Spleen (tissue), 7 donors: ENCODE results near the gene AMY2B.

Source experiments
- CTCF ChIP-seq, 11 experiments: fragments of 200-600 bp in 7 of 11; fragments of 450-650 bp in 4 of 11; sonication (generic) in 4 of 11; IDR thresholded peaks in 8 of 11; conservative IDR thresholded peaks in 3 of 11; 1 replicate in 7 of 11; 2 replicates in 4 of 11; pipeline versions ENCODE4 v1.4.0 to v1.8.0; 2016 to 2021; ENCODE audit warnings: antibody characterized with exemption in 11 of 11, inconsistent platforms in 4 of 11, mild to moderate bottlenecking in 1 of 11
- POLR2A ChIP-seq, 3 donors: fragments of 450-650 bp; IDR thresholded peaks; one replicate each; pipeline ENCODE4 v1.5.1; 2017; ENCODE audit warnings: antibody characterized with exemption in 3 of 3, mild to moderate bottlenecking in 1 of 3
- donor health status: DM: no; HTN: no; CAD: no; lungs with moderate emphysema.
- donor health status: DM: no; HTN: no; CAD: no.
- donor health status: DM: no; HTN: no; CAD: no.

- TF ChIP-seq CTCF (IDR thresholded peaks at IDR 0.05 in 8 of 11, conservative IDR thresholded peaks at IDR 0.05 in 3 of 11) (no peak), POLR2A (IDR thresholded peaks at IDR 0.05) (no peak)
Measured at GRCh38 chr1:103547840-103548239, 23.5 kb upstream of the AMY2B start.
